T47D (cell line): Measurements from ENCODE around the gene HOXB5.

Experiments used
- DNase-seq, 2 experiments: peaks; one replicate each; pipeline versions ENCODE4 v3.0.0 to v3.0.0-alpha.2; 2011 to 2012; ENCODE audit warnings: low read depth in 1 of 2, low spot score in 1 of 2
- JUND ChIP-seq: IDR thresholded peaks from 2 replicates; pipeline ENCODE4 v1.6.1; 2012; ENCODE audit warnings: low read depth
- in situ Hi-C: cut with HindIII; loops from 2 replicates; pipeline ENCODE4 v1.10.0; 2016; ENCODE audit warnings: low sequenced_read_pairs, low pct_unique_long_range_greater_than_20kb

Gene HOXB5

DNA sequence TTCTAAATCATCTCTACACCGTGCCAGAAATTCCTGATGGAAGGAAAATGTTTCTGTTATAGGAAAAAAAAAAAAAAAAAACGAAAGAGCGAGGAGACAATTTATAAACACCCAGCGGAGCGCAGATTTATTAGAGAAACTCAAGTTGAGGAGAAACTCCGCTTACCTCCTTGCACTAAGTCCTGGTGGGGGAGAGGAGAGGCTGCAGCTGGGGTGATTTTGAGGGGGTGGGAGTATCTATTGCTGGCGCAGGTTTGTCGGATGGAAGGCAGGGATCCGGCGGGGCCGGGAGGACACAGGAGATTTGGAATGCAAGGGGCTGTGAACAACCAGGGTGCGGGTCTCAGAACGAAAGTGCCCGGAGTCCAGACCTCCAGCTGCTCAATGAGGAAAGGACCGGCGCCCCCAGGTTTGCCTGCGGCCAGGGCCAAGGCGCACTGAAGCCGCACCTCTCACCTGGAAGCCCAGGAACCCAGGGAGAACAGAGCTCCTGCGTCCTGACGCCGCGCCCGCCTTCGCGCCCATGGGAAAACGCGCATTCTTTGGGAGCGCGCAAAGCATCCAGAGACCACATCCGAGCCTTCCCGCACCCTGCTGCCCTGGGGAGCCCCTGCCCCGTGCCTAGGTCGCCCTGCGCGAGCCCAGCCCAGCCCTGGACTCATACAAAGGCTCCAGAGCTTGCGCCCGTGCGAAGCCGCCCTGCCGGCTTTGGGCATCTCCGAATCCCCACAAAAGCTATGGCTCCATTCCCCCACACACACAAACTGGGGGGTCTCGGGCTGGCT lies 24.1 kb upstream of the HOXB5 start:
- in situ Hi-C loops = no loop called here
- DNase-seq = no peak
- TF ChIP-seq JUND = no peak

DNA sequence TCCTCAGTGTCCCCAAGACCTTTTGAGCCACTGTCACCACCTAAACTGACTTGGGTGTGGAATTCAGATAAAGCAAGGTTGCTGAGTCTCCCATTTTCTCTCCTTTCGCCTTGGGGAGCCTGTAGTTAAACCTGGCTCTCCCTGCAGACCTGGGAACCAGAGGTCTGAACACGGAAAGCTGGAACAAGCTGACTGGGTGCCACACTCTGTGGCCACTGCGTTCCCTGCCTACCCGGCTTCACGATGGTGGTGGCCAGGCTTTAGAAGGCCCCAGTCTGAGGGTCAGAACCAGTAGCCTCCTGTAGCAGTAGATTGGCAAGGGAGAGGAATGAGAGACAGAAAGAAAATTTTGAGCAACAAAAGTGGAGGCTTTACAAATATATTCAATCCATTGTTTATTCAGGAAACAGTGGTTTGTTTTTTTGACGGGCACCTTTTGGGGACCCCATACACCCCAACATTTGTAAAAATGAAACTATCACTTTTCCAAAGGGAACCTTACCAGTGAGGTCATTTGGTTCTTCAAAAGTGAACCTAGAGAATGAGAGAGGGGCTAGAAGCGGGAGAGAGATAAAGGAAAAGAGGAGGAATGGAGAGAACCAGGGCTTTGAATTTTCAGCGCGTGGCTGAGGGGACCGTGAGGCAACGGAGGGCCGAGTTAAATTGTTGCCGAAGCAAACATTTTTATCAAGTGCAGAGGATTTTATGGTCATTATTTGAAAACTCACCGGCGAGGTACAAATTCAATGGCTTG lies 23.3 kb upstream of the HOXB5 start:
- no peak for TF ChIP-seq JUND
- in situ Hi-C loops = no loop called here
- DNase-seq = no peak

DNA sequence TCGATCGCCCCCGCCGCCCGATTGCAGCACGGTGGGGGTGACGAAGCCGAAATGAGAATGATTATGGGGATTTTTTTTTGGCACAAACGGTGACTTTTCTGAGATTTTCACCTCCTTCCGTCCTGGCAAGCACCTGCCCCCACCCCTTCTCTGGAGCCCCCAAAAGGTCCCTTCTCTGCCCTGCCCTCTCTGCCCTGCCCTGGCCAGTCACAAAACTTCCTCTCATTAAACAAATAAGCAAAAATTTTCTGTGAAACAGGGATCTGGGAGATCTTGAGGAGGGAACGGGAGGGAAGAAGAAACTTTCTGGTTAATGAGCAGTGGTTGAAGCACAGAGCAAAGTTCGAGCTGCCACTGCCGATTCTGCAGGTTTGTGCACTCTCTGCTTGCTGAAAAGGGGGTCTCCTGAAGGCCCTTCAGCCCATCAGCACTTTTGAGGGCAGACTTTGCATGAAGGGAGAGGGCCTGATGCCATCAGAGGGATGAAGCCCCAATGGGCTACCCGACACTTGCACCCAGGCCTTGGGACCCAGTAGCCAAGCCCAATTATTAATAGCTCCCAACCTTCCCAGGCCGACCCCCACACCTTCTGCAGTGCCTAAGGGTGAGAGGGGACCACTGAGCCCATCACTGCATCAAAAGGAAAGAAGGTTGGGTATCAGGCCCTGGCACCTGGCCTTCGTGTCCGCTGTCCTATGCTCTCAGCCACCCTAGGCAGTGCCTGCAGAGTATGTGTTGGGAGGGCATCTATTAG lies 22.6 kb upstream of the HOXB5 start:
- no peak for DNase-seq
- no peak for TF ChIP-seq JUND
- in situ Hi-C loops = no loop called here

- TF ChIP-seq JUND = no peak
- no peak for DNase-seq
- in situ Hi-C loops = no loop called here
Measured at GRCh38 chr17:48615047-48615962, 21.7 kb upstream of the HOXB5 start, which contains the start of gene HOXB8. Gene HOXB8 (minus strand): TSS chr17:48615292. CDS start chr17:48614704, 588 bp downstream.

DNA sequence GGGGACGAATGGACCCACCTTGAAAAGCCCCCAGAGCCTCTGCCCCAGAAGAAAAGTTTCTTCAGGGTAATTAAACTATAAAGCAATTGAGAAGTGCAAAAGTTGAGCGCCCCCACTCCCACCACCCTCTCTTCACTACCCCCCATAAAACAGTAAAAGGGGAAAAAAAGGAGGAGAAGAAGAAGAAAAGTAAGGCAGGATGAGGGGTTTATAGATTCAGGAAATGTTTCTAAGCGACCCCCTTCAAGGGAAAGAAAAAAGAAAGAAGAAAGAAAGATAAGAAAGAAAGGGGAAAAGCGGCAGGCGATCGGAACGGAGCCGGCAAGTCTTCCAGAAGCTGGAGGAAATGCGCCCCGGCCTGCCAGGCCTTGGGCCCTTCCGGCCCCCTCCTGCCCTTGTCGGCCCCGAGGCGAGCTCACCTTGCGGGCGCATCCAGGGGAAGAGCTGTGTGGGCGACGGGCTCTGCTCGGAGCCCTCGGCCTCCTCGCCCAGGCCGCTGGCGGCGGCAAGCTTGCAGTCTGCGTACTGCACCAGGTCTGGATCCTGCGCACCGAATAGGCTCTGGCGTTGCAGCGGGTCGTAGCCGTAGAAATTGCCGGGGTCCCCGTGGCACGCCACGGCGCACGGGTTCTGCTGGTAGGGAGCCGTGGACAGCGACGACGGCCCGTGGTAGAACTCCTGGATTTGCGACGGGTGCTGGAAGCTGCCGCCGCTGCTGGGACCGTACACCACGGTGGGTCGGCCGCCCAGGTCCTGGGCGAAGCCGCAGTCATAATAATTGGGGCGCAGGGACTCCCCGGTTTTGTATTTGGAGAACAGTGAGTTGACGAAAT lies 20.5 kb upstream of the HOXB5 start:
- no peak for DNase-seq
- no peak for TF ChIP-seq JUND
- in situ Hi-C loops = no loop called here

DNA sequence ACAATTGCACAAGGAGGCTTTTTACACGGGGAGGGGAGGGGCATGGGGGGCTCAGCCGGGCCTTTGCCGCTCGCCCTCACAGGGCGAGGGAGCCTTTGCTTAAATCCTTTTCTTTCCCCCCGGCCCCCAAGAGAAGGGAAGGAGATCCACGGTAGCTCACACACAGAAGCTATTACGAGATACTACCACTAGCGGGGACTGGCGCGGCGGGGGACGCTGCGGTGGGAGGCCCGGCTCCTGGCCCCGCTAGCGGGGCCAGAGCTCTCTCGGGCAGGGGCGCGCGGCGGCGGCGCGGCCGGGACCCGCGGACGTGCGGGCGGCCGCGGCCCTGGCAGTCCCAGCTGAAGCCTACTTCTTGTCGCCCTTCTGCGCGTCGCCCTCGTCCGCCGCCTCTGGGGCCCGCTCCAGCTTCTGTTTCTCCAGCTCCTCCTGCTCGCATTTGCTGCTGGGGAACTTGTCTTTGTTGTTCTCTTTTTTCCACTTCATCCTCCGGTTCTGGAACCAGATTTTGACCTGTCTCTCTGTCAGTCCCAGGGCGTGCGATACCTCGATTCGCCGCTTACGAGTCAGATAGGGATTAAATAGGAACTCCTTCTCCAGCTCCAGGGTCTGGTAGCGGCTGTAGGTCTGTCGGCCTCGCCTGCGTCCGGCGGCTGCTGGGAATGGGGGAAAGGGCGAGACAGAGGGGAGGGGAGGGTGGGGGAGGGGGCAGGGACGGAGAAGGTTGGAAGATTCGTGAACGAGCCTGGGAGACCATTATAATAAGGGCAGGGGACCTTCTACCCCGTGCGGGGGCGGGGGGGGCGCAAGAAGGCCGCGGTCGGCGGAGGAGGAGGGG lies 19.5 kb upstream of the HOXB5 start:
- no peak for TF ChIP-seq JUND
- in situ Hi-C loops = no loop called here
- DNase-seq = peak in 1 of 2 experiments; percentile 57

- in situ Hi-C loops = no loop called here
- no peak for TF ChIP-seq JUND
- DNase-seq = no peak
Measured at GRCh38 chr17:48612456-48612853, 18.9 kb upstream of the HOXB5 start.

- no peak for TF ChIP-seq JUND
- DNase-seq = peak in 1 of 2 experiments; percentile 60
- in situ Hi-C loops = no loop called here
Measured at GRCh38 chr17:48611681-48612455, 18.3 kb upstream of the HOXB5 start.

GRCh38 chr17:48611213-48611612 lies 17.6 kb upstream of the HOXB5 start:
- no peak for TF ChIP-seq JUND
- DNase-seq = peak; percentile 60 to 70
- in situ Hi-C loops = no loop called here
